CD4-positive, CD25-positive, alpha-beta regulatory T cell (primary cell): ENCODE measurements around the gene COL26A1. TPM values are rescaled to one million over a fixed set of nuclear protein-coding genes. Genes with fewer than 3 reads are reported as not detected.

Source experiments
- ATAC-seq, 2 donors: fragments of 150-1000 bp; cut with Tn5 transposase; one replicate each; pipeline ENCODE4 v1.10.0; 2021; ENCODE audit warnings: low read depth in 2 of 2, moderate number of reproducible peaks in 2 of 2, moderate library complexity in 1 of 2
- DNase-seq, 3 donors: peaks; one replicate each; pipeline versions ENCODE4 v3.0.0 to v3.0.0-alpha.2; 2012 to 2022; ENCODE audit warnings: mixed read lengths in 1 of 3
- H3K27ac ChIP-seq: one replicate; pipeline ENCODE4 v1.7.0; 2013; ENCODE audit warnings: mild to moderate bottlenecking, low read length; ENCODE audit not compliant: insufficient read depth, poor library complexity, severe bottlenecking
- H3K27me3 ChIP-seq: one replicate; pipeline ENCODE4 v1.7.0; 2013; ENCODE audit warnings: low read length; ENCODE audit not compliant: control insufficient read depth, insufficient read depth
- H3K36me3 ChIP-seq: one replicate; pipeline ENCODE4 v1.7.0; 2013; ENCODE audit warnings: mild to moderate bottlenecking, low read length, moderate library complexity; ENCODE audit not compliant: control insufficient read depth, insufficient read depth
- H3K4me1 ChIP-seq: 2 replicates; pipeline ENCODE4 v1.7.0; 2013; ENCODE audit warnings: mild to moderate bottlenecking, low read length; ENCODE audit not compliant: insufficient read depth, control insufficient read depth, poor library complexity, severe bottlenecking
- H3K4me3 ChIP-seq: one replicate; pipeline ENCODE4 v1.7.0; 2013; ENCODE audit warnings: low read depth, mild to moderate bottlenecking, low read length, moderate library complexity
- H3K9me3 ChIP-seq, 2 experiments: 1 replicate in 1 of 2; 2 replicates in 1 of 2; pipeline ENCODE4 v1.7.0; 2013; ENCODE audit warnings: low read length in 2 of 2, mild to moderate bottlenecking in 1 of 2, moderate library complexity in 1 of 2; ENCODE audit not compliant: control insufficient read depth in 2 of 2
- H3K27ac Mint-ChIP-seq, 3 donors: one replicate each; pipeline ENCODE4 v1.8.0; 2020 to 2022; ENCODE audit warnings: mild to moderate bottlenecking in 3 of 3, mixed read lengths in 3 of 3, moderate library complexity in 2 of 3
- H3K27me3 Mint-ChIP-seq: one replicate; pipeline ENCODE4 v1.8.0; 2022; ENCODE audit warnings: mild to moderate bottlenecking, mixed read lengths
- H3K36me3 Mint-ChIP-seq: one replicate; pipeline ENCODE4 v1.8.0; 2020; ENCODE audit warnings: mixed read lengths
- H3K4me1 Mint-ChIP-seq, 4 donors: one replicate each; pipeline ENCODE4 v1.8.0; 2020 to 2022; ENCODE audit warnings: mixed read lengths in 4 of 4, mild to moderate bottlenecking in 1 of 4
- H3K4me3 Mint-ChIP-seq, 4 donors: one replicate each; pipeline ENCODE4 v1.8.0; 2020 to 2022; ENCODE audit warnings: mild to moderate bottlenecking in 4 of 4, mixed read lengths in 4 of 4, moderate library complexity in 3 of 4
- H3K9me3 Mint-ChIP-seq, 7 donors: one replicate each; pipeline ENCODE4 v1.8.0; 2020 to 2022; ENCODE audit warnings: mixed read lengths in 7 of 7, mild to moderate bottlenecking in 3 of 7, moderate library complexity in 2 of 7
- polyA plus RNA-seq, 4 donors: library from polyadenylated mRNA; unstranded; fragments of 300-500 nt; fragmentation: Illumina TruSeq; gene quantifications; one replicate each; pipeline ENCODE4 v1.2.3, GENCODE V29; 2021
- total RNA-seq: library from RNA; stranded (reverse); gene quantifications from one replicate; pipeline ENCODE4 v1.2.3, GENCODE V29; 2022

The COL26A1 gene
- total and polyA plus RNA-seq, 5 donors from 2014 or later, result not detected

GRCh38 chr7:101410743-101411507, 48.2 kb downstream of the COL26A1 start:
- Histone ChIP-seq H3K4me3 (no peak overlapping the region), H3K9me3 (peaks cover 5 to 12% of the 10 kb centered on the region in 2 experiments), H3K27me3 (no peaks in the 10 kb centered on the region), H3K4me1 (peaks cover 7% of the 10 kb centered on the region), H3K36me3 (no peaks in the 10 kb centered on the region), H3K27ac (no peak overlapping the region)
- Mint-ChIP-seq H3K27ac (peak overlapping the region; percentile 38 to 75 (median 62)), H3K4me3 (peak overlapping the region in 1 of 4 donors; percentile 53), H3K9me3 (peaks cover 0 to 16% (median 3%) of the 10 kb centered on the region in 7 donors), H3K4me1 (peaks cover 0 to 8% (median 5%) of the 10 kb centered on the region in 4 donors), H3K27me3 (peaks cover 16% of the 10 kb centered on the region), H3K36me3 (no peaks in the 10 kb centered on the region)
- ATAC-seq (peak in 1 of 2 donors; percentile 47), DNase-seq (peak; percentile 18 to 35 (median 23))

DNA sequence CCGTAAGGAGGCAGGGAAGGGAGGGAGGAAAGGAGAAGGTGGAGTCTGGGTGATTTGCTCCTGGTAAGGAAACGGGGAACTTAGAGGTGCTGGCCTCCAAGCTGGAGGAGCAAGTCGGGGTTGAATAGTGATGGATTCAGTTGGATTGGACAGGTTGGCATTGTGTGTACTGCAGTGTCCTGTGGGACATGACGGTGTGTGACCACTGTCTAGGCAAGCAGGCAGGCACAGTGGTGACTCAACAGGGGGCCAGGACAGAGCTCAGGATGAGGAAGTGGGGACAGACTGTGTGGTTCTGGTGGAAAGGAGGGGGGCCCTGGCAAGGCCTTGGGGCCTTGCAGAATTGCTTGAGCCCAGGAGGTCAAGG, 48.8 kb downstream of the COL26A1 start:
- Mint-ChIP-seq H3K27me3 (peaks cover 13% of the 10 kb centered on the region), H3K4me3 (peak overlapping the region in 1 of 4 donors; percentile 53), H3K4me1 (peaks cover 0 to 8% (median 5%) of the 10 kb centered on the region in 4 donors), H3K36me3 (no peaks in the 10 kb centered on the region), H3K27ac (peak overlapping the region in 2 of 3 donors; percentile 62 to 75), H3K9me3 (peaks cover 0 to 16% (median 3%) of the 10 kb centered on the region in 7 donors)
- Histone ChIP-seq H3K36me3 (no peaks in the 10 kb centered on the region), H3K4me1 (peaks cover 7% of the 10 kb centered on the region), H3K27ac (no peak overlapping the region), H3K4me3 (no peak overlapping the region), H3K27me3 (no peaks in the 10 kb centered on the region), H3K9me3 (peaks cover 5 to 12% of the 10 kb centered on the region in 2 experiments)
- DNase-seq (no peak), ATAC-seq (peak in 1 of 2 donors; percentile 31)

- H3K4me1 ChIP-seq, result peaks cover 7% of the 10 kb centered on the region
- no peak overlapping the region for H3K27ac Mint-ChIP-seq
- DNase-seq (no peak), ATAC-seq (no peak)
- H3K4me1 Mint-ChIP-seq, result peaks cover 0 to 8% (median 5%) of the 10 kb centered on the region in 4 donors
- no peak overlapping the region for H3K4me3 ChIP-seq
- no peaks in the 10 kb centered on the region for H3K27me3 ChIP-seq
- H3K36me3 ChIP-seq, result no peaks in the 10 kb centered on the region
- no peaks in the 10 kb centered on the region for H3K36me3 Mint-ChIP-seq
- no peak overlapping the region for H3K27ac ChIP-seq
- H3K4me3 Mint-ChIP-seq, result no peak overlapping the region
- peaks cover 5 to 12% of the 10 kb centered on the region in 2 experiments for H3K9me3 ChIP-seq
- peaks cover 13% of the 10 kb centered on the region for H3K27me3 Mint-ChIP-seq
- H3K9me3 Mint-ChIP-seq, result peaks cover 0 to 16% (median 3%) of the 10 kb centered on the region in 7 donors
Measured at GRCh38 chr7:101412976-101413375, 50.3 kb downstream of the COL26A1 start.

GRCh38 chr7:101418694-101419093, 56.0 kb downstream of the COL26A1 start:
- Mint-ChIP-seq H3K4me3 (no peak overlapping the region), H3K27me3 (peaks cover 4% of the 10 kb centered on the region), H3K36me3 (no peaks in the 10 kb centered on the region), H3K4me1 (peaks cover 0 to 4% (median 0%) of the 10 kb centered on the region in 4 donors), H3K9me3 (peaks cover 0 to 3% (median 0%) of the 10 kb centered on the region in 7 donors), H3K27ac (peak overlapping the region in 1 of 3 donors; percentile 62)
- ATAC-seq, result no peak
- H3K36me3 ChIP-seq, result no peaks in the 10 kb centered on the region
- no peaks in the 10 kb centered on the region for H3K4me1 ChIP-seq
- no peak overlapping the region for H3K27ac ChIP-seq
- no peaks in the 10 kb centered on the region for H3K27me3 ChIP-seq
- DNase-seq, result no peak
- no peak overlapping the region for H3K4me3 ChIP-seq
- H3K9me3 ChIP-seq, result no peaks in the 10 kb centered on the region

- Histone ChIP-seq H3K36me3 (no peaks in the 10 kb centered on the region), H3K27ac (no peak overlapping the region), H3K9me3 (no peaks in the 10 kb centered on the region), H3K4me1 (no peaks in the 10 kb centered on the region), H3K27me3 (no peaks in the 10 kb centered on the region), H3K4me3 (no peak overlapping the region)
- no peak for DNase-seq
- H3K4me3 Mint-ChIP-seq, result no peak overlapping the region
- H3K27ac Mint-ChIP-seq, result no peak overlapping the region
- peaks cover 0 to 4% (median 0%) of the 10 kb centered on the region in 4 donors for H3K4me1 Mint-ChIP-seq
- H3K36me3 Mint-ChIP-seq, result no peaks in the 10 kb centered on the region
- ATAC-seq, result no peak
- H3K9me3 Mint-ChIP-seq, result peaks cover 0 to 2% (median 0%) of the 10 kb centered on the region in 7 donors
- peaks cover under 1% of the 10 kb centered on the region for H3K27me3 Mint-ChIP-seq
Measured at GRCh38 chr7:101419831-101420230, 57.2 kb downstream of the COL26A1 start.

GRCh38 chr7:101420436-101420835, 57.8 kb downstream of the COL26A1 start:
- no peaks in the 10 kb centered on the region for H3K36me3 Mint-ChIP-seq
- no peaks in the 10 kb centered on the region for H3K27me3 Mint-ChIP-seq
- no peak overlapping the region for H3K4me3 ChIP-seq
- no peak overlapping the region for H3K27ac Mint-ChIP-seq
- no peaks in the 10 kb centered on the region for H3K36me3 ChIP-seq
- no peaks in the 10 kb centered on the region for H3K27me3 ChIP-seq
- no peaks in the 10 kb centered on the region for H3K9me3 ChIP-seq
- H3K4me1 ChIP-seq, result no peaks in the 10 kb centered on the region
- H3K27ac ChIP-seq, result no peak overlapping the region
- peaks cover 0 to 2% (median 0%) of the 10 kb centered on the region in 7 donors for H3K9me3 Mint-ChIP-seq
- peaks cover 0 to 4% (median 0%) of the 10 kb centered on the region in 4 donors for H3K4me1 Mint-ChIP-seq
- H3K4me3 Mint-ChIP-seq, result no peak overlapping the region
- DNase-seq (no peak), ATAC-seq (no peak)

GRCh38 chr7:101422356-101423195, 59.9 kb downstream of the COL26A1 start:
- Histone ChIP-seq H3K27ac (no peak overlapping the region), H3K9me3 (no peaks in the 10 kb centered on the region), H3K36me3 (no peaks in the 10 kb centered on the region), H3K27me3 (no peaks in the 10 kb centered on the region), H3K4me3 (no peak overlapping the region), H3K4me1 (no peaks in the 10 kb centered on the region)
- peaks cover 0 to 2% (median 0%) of the 10 kb centered on the region in 7 donors for H3K9me3 Mint-ChIP-seq
- peaks cover 0 to 4% (median 0%) of the 10 kb centered on the region in 4 donors for H3K4me1 Mint-ChIP-seq
- DNase-seq (no peak), ATAC-seq (no peak)
- H3K4me3 Mint-ChIP-seq, result no peak overlapping the region
- no peak overlapping the region for H3K27ac Mint-ChIP-seq
- no peaks in the 10 kb centered on the region for H3K27me3 Mint-ChIP-seq
- no peaks in the 10 kb centered on the region for H3K36me3 Mint-ChIP-seq
